Fibroblast of skin of left biceps (primary cell): Measurements from ENCODE around the gene ILDR1.

Experiments used
- DNase-seq, 2 experiments: peaks; one replicate each; pipeline ENCODE4 v3.0.0-alpha.2; 2013; ENCODE audit warnings: low read depth in 2 of 2

Gene ILDR1

DNA sequence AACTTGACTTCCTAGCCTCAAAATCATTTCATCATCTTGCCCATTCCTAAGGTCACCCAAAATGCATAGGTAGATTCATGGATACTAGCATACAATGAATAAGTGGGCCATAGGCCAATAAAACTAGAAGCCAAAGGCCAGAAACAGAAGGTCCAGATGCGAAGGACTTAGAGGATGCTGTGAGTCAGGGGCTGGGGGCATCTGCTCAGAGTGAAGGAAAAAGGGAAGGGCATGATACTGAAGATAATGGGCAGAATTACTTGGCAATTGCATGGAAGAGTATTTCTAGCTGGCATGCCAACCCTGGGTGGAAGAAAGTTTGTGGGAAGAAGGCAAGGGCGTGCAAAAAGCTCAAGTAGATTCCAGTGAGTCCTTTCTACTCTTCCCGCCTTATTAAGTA, 27.5 kb downstream of the ILDR1 start:
- no peak for DNase-seq

DNA sequence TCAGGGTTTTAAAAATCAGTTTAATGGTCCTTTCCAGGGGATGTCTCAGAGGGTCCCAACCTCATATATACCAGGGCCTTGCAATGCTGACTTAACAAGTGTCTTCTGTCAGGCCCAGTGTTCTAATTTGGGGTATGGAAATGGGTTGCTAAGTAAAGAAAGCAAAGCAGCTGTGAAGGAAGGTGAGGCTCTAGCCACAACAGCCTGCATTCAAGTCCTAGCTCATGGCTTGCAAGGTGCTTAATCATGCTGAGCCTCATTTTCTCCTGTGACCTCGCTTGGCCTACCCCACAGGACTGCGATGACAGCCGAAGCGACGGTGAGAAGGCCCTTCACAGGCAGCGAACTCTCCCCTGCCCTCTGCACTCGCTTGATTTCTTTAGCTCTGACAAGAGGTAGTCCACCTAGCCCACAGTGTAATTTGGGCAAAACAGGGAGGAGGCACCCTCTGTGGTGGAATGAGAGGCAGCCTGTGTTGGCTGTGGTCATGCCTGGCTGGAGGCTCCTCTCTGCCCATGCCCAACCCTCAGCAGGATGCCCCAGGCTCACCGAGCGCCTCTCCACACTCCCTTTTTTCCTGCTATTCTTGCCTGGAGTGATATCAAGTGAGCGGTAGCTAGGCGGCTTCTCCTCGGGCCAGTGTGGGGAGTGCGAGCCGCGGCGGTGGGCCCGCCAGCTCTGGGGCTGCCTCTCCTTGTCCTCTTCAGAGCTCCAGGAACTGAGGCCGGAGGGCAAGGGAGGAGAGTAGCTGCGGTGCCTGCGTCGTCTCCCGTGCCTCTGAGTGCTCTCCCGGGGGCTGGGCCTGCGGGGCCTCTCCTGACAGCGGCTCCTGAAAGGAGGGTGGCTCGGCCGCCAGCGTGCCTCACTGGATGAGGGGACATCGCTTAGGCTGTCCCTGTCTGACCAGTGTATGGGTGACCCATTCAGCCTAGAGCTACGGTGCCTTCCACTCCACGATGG, 29.2 kb downstream of the ILDR1 start:
- DNase-seq, result no peak

DNA sequence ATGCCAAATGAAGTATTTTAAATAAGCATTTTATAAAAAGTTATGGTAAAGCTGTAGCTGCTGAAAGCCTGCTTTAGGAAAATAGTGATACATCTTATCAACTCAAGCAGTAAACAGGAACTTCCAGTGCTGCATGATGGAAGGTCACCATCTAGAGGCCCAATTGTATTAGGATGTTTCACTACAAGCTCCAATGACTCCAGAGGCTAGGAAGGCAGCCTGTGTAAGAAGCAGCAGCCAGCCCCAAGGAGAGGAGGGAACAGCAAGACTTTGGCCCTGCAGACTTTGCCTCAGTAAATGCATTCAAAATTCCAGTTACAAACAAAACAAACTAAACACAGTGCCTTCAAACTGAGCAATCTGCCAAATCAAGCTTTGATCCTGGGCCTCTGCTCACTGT, 32.1 kb downstream of the ILDR1 start:
- DNase-seq, result no peak

DNA sequence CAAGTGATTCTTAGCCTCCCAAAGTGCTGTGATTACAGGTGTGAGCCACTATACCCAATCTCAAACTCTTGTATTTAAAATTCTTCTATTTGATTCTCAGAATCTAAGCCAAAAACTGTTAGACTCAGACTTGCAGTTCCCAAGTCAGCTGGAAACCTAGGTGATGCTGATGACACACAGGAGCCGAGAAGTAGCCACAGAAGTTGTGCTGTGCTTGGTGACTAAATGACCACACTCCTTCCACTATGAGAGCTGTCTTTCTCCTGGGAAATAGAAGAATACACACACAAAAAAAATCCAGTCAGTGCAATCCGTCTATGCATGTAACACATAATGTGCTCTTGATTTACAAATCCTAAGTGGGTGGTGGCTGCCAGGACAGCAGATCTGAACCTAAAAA, 33.9 kb downstream of the ILDR1 start:
- DNase-seq, result no peak

DNA sequence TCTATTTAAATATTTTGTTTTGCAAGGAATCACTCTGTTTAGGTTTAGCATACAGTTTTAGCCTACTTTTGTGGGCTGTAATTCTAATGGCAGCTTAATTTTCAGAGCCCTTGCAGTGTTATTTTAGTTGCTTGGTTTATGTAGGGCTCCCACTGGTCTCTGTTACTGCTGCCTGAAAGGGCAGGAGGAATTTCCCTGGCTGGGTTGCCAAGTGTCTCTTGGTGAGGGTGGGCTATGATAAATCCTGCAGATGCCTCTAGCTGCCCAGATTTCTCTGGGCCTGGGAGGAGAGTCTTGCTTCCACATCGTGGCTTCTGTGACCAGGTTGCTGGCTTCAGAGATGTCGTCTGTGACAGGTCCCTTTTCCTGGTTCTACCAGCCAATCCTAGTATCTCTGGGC, 36.2 kb downstream of the ILDR1 start:
- no peak for DNase-seq

DNA sequence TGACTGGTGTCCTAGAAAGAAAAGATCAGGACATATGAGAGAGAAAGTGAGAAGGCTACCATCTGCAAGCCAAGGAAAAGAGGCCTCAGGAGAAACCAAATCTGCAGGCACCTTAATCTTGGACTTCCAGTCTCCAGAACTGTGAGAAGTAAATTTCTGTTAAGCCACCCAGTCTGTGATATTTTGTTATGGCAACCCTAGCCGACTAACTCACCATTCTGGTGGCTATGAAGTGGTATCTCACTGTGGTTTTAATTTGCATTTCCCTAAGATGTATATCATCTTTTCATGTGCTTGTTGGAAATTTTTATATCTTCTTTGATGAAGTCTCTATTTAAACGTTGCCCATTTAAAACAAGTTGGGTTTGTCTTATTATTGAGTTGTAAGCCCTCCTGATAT, 40.6 kb downstream of the ILDR1 start:
- DNase-seq, result no peak

DNA sequence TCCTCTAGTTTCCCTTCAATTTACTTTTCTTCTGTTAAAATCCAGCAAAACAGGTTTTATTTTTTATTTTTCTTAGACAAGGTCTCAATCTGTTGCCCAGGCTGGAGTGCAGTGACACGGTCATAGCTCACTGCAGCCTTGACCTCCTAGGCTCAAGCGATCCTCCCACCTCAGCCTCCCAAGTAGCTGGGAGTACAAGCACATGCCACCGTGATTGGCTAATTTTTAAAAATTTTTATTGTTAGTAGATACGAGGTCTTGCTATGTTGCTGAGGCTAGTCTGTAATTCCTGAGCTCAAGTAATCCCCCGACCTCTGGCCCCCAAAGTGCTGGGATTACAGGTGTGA, 41.6 kb downstream of the ILDR1 start:
- DNase-seq, result no peak

DNA sequence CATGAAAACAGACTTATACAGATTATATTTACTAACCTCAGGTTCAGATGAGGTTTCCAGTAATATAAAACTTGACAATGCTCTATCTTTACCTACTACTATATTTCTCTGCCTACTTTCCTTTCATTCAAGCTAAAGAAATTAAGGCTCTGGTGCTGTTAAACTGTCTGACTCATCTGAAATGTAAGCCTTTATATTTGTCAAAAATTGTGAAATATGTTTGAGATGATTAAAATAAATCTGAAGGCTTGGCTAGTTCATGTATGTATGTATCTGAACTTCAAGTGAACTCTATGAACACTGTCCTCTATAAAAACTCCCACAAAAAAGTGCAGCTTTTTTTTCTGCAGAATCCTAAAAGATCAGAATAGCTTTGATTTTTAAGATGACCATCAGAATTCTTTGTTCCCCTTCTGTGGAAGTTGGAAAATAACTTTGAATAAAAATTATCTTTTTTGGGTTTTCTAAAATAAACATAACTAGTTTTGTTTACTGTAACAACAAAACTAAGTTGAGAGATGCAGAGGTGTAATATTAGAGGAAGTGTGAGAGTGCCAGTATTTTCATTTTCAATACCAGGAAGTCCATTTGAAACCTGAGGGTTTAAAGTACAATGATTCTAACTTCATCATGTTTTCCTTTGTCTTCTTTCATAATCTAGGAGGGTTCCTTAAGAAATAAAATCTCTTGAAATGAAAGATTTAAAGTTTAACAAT, 42.2 kb downstream of the ILDR1 start:
- no peak for DNase-seq

DNA sequence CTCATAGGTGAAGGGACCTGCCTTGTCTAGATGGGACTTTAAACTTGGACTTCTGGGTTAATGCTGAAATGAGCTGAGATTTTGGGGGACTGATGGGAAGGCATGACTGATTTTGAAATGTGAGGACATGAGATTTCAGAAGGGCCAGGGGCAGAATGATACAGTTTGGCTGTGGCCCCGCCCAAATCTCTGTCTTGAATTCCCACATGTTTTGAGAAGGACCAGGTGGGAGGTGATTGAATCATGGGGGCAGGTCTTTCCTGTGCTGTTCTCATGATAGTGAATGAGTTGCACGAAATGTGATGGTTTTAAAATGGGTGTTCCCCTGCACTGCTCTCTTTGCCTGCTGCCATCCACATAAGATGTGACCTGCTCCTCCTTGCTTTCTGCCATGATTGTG, 42.8 kb downstream of the ILDR1 start:
- no peak for DNase-seq

DNA sequence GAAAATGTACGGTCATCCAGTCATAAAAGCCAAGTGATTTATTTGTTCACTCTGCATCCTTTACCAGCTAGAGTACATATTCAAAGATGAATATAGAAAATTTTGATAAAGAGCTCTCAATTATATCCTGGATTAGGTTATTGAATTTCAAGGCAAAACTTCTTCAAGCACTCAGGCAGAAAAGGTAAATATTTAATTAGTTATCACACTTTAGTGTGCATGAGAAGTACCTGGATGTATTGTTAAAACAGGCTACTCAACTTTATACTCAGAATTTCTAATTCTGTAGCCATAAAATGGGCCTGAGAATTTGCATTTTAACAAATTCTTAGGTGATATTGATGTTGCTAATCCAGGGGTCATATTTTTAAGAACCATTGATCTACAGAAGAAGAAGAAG, 45.3 kb downstream of the ILDR1 start:
- no peak for DNase-seq

DNA sequence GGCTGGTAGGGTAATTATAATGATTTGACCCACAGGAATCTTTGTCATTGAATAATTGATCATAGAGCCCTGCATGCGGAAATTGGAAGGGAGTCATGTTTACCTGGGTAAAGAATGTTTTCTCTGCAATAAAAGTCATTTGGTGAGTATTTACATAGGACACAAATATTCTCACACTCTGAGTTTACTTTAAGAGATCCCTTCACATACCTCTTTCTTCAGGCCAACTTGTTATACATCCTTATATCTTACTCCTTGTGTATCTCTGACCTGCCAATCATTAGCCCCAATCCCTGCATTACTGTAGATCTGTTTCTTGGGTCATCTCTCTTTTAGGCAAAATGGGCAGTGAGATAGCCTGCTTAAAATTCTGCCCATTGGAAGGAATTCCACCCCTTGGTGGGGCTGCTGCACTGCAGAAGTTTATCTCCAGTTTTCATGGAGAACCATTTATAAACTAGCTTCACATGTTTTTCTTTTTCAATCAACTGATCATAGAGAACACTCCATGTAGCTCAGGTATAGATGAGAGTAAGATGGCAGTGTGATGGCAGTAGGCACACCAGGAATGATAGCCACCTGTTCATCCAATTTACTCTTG, 46.2 kb downstream of the ILDR1 start:
- no peak for DNase-seq

DNA sequence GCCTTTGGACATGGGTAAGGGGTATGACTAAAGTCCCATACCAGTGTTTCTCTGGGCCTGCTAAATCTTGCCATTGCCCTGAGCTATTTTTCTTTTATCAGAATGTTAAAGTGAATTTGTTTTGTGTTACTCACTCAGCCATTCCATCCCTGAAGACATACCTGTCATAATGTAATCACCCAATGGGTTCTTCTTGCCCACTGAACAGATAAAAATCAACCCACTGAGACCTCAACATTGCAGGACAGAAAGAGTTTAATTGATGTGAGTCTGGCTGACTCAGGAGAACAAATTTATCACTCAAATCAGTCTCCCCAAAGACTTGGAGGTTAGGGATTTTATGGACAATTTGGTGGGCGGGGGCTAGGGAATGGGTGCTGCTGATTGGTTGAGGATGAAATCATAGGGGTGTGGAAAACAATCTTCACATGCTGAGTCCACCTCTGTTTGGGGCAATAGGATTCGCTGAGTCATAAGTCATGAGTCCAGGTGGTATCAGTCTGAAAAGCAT, 47.4 kb downstream of the ILDR1 start:
- no peak for DNase-seq

DNA sequence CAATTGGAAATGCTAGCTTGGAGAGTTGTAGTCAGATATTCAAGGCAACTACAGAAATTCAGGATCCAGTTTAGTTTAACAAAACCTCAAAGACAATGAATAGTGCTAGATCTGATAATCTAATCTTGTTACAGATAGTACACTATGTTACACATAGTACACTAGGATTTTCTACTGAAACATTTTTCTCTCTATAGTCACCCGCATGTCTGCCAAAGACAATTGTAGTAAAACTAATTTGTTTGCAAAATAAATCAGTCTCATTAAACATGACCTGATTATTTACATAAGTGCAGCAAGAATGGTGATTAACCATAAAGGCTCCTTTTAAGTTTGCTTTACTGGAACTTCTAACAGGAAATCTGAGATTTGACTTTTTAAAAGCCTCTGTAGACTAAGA, 52.0 kb downstream of the ILDR1 start:
- no peak for DNase-seq

DNA sequence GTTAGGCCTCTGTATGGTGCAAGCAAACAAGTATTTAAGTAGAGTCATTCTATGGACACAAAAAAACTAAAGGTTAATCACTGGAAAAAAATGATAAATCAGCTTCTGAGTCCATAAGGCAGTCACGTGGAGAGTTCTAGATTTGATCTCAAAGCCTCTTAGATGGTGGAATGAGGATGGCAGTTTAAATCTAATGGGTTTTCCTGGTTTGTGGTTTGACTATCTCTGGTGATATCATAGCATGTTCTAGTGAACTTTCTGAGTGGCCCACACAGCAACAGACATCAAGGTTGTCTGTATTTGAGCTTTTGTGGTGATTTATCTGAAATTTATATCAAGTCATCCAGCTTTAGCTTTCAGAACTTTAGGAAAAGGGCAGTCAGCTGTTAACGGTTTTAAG, 52.4 kb downstream of the ILDR1 start:
- no peak for DNase-seq

DNA sequence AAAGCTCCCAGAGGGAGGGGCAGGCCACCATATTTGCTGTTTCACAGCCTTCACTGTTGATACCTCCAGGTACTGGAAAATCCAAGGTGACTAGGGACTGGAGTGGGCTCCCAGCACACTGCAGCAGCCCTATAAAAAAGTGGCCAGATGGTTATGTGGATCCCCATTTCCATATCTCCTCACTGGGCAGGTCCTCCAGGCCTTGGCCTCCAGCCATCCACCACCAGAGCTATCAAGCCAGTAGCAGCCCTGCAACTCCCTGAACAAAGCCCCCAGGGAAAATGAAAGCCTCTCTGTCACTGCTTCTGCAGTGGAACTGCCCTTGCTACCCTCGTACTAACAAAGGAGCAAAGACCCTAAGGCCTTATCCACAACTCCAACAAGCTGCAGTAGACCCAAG, 58.4 kb downstream of the ILDR1 start:
- no peak for DNase-seq

DNA sequence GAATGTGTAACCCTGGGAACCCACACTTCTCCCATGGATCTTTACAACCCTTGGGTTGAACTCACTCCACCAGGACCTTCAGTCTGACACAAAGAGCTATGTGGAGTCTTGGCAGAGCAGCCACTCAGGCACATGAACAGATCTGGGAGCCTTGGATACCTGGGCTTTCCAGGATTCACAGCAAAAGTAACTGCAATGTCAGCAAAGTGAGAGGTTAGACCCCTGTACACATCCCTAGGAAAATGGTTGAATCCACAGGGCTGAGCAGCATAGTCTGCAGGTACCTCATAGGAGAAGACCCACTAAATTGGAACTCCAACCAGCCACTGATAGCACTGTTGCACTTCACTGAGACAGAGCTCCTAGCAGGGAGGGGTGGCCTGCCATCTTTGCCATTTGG, 59.6 kb downstream of the ILDR1 start:
- no peak for DNase-seq

DNA sequence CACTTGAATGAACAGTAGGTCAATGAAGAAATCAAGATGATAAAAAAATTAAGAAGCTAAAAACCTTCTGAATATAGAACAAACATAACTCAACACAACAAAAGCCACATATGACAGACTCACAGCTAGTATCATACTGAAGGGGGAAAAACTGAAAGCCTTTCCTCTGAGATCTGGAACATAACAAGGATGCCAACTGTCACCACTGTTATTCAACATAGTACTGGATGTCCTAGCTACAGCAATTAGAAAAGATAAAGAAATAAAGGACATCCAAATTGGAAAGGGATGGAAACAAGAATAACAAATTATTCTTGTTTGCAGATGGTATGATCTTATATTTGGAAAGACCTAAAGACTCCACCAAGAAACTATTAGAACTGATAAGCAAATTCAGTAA, 60.8 kb downstream of the ILDR1 start:
- no peak for DNase-seq

DNA sequence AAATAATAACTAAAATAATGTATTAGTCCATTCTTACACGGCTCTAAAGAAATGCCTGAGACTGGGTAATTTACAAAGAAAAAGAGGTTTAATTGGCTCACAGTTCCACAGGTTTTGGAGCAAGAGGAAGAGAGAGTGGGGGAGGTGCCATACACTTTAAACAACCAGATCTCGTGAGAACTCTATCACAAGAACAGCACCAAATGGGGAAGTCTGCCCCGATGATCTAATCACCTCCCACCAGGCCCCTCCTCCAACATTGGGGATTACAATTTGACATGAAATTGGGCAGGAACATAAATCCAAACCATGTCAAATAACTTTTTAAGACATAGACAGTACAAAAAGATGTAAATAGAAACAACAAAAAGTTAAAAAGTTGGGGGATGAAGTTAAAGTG, 63.2 kb downstream of the ILDR1 start:
- DNase-seq, result no peak

DNA sequence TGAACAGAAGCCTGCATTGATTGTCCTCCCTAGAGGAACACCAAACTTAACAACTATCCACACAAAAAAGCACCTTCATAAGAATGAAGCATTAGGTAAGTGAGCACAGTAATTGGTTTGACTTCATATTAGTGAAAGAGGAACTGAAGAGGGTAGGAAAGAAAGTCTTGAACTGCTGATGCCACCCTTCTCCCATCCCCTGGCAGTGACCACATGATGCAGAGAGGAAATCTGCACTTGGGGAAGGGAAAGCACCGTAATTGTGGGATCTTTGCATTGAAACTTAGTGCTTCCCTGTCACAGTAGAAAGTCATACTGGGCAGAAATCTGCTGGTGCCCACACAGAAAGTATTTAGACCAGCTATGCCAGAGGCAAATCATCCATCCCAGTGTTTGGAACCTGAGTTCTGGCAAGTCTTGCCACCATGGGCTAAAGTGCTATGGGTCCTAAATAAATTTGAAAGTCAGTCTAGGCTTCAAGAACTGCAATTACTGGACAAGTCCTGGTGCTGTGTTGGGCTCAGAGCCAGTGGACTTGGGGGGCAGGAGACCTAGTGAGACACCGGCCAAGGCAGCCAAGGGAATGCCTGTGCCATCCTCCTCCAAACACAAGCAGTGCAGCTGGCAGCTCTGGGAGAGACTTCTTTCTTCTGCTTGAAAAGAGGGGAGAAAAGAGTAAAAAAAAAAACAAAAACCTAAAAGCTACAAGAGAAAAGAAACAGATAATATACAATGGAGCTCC, 64.2 kb downstream of the ILDR1 start:
- no peak for DNase-seq

DNA sequence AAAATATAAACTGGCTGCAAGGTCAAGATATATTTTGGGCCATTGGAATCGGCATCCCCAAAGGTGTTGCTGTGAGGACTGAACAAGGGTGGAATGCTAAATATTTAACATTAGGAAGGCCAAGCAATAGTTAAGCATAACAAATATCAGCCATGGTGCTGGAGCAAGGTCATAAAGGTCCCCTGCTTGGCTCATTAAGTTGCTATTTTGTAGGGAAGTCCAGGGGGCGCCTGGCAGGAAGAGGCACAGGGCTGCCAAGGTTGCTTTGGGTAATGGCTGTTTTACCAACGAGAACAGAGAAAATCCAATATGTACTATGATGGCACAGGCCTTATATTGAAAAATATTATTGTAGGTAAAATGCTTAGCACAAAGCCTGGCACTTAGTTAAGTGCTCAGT, 65.7 kb downstream of the ILDR1 start:
- DNase-seq, result no peak

DNA sequence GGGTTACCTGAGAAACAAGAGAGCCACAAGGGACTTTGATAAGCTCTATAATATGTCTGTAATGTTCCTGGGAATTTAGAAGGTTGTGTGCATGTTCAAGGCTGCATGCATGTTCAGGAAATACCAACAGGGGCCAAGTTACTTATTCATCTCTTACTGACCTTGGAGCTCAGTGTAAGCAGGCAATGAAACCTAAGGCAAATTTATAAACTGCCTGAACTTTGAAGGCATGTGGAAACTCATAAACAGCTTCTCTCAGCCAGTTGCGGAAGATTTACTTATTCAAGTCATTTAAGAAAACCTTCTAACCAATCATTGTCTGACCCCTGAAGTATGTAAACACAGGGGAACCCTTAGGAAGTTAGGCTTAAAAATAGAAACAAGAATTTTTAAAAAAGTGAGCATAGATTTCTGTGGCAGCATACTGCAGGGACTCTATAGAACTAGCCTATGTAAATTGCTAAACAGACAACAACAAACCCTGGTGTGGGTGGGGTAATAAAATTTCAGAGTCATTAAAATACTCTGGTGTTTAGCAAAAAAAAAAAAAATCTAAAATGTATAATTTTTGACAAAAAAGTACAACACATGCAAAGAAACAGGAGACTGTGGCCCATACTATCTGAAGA, 70.6 kb downstream of the ILDR1 start:
- DNase-seq, result no peak

DNA sequence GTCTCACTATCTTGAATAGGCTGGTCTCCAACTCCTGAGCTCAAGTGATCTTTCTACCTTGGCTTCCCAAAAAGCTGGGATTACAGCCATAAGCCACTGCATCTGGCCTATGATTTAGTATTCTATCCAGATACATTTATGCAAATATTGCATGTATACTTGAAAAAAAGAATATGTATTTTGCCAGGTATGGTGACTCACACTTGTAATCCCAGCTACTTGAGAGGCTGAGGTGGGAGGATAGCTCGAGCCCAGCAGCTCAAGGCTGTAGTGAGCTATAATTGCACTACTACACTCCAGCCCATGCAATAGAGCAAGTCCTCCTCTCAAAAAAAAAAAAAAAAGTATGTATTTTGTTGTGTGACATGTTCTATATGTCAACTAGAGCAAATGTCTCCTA, 73.4 kb downstream of the ILDR1 start:
- no peak for DNase-seq
